CD14-positive monocyte (primary cell): ENCODE measurements around the gene BTBD6. TPM values are rescaled to one million over a fixed set of nuclear protein-coding genes. Genes with fewer than 3 reads are reported as not detected.
A peak's percentile ranks its signal among the peaks of the same experiment; 100 is the strongest.
"Not testable (repeated sequence)": the region's sequence is repeated elsewhere in the genome, so short reads cannot be mapped to it uniquely, and the experiment has no call there.

Experiments used
- DNase-seq, 3 donors: peaks; one replicate each; pipeline ENCODE4 v3.0.0-alpha.2; 2011 to 2022
- H2AFZ ChIP-seq: 2 replicates; pipeline ENCODE4 v1.6.0; 2012; ENCODE audit warnings: mild to moderate bottlenecking, low read depth, low read length, inconsistent platforms; ENCODE audit not compliant: insufficient read depth, poor library complexity, severe bottlenecking
- H3K27ac ChIP-seq, 2 donors: 1 replicate in 1 of 2; 2 replicates in 1 of 2; pipeline ENCODE4 v1.5.1; 2012 to 2013; ENCODE audit warnings: low read length in 2 of 2, control low read depth in 1 of 2, inconsistent platforms in 1 of 2, low read depth in 1 of 2, mild to moderate bottlenecking in 1 of 2
- H3K27me3 ChIP-seq, 2 donors: one replicate each; pipeline versions ENCODE4 v1.6.0 to v1.6.1; 2011 to 2013; ENCODE audit warnings: low read length in 2 of 2; ENCODE audit not compliant: control insufficient read depth in 2 of 2, insufficient read depth in 2 of 2
- H3K36me3 ChIP-seq, 2 donors: replicated peaks in 1 of 2; 1 replicate in 1 of 2; 2 replicates in 1 of 2; pipeline versions ENCODE4 v1.5.1 to v1.6.1; 2012 to 2013; ENCODE audit warnings: low read length in 2 of 2, control low read depth in 1 of 2, inconsistent platforms in 1 of 2, mild to moderate bottlenecking in 1 of 2; ENCODE audit not compliant: insufficient read depth in 2 of 2, control insufficient read depth in 1 of 2
- H3K4me1 ChIP-seq, 2 donors: 1 replicate in 1 of 2; 2 replicates in 1 of 2; pipeline versions ENCODE4 v1.5.1 to v1.6.1; 2012 to 2013; ENCODE audit warnings: low read length in 2 of 2, control low read depth in 1 of 2, inconsistent platforms in 1 of 2, mild to moderate bottlenecking in 1 of 2, moderate library complexity in 1 of 2; ENCODE audit not compliant: insufficient read depth in 2 of 2, control insufficient read depth in 1 of 2
- H3K4me2 ChIP-seq: replicated peaks from 2 replicates; pipeline ENCODE3; 2012; ENCODE audit warnings: low read length, moderate library complexity, mild to moderate bottlenecking; ENCODE audit not compliant: poor library complexity, severe bottlenecking; ENCODE audit errors: extremely low read depth
- H3K4me3 ChIP-seq, 3 experiments: fragments of 200-600 bp in 1 of 3; sonication (generic) in 1 of 3; replicated peaks in 1 of 3; 1 replicate in 2 of 3; 2 replicates in 1 of 3; pipeline ENCODE4 v1.5.1; 2011 to 2013; ENCODE audit warnings: low read length in 3 of 3, mild to moderate bottlenecking in 3 of 3, control low read depth in 2 of 3, low read depth in 2 of 3, inconsistent platforms in 1 of 3, moderate library complexity in 1 of 3
- H3K79me2 ChIP-seq: 2 replicates; pipeline ENCODE4 v1.6.0; 2012; ENCODE audit warnings: mild to moderate bottlenecking, control low read depth, inconsistent platforms, low read length, moderate library complexity; ENCODE audit not compliant: insufficient read depth
- H3K9ac ChIP-seq: 2 replicates; pipeline ENCODE4 v1.6.0; 2017; ENCODE audit warnings: low read length, mild to moderate bottlenecking; ENCODE audit not compliant: insufficient read depth, poor library complexity, severe bottlenecking
- H3K9me3 ChIP-seq, 2 donors: replicated peaks in 1 of 2; 1 replicate in 1 of 2; 2 replicates in 1 of 2; pipeline versions ENCODE4 v1.5.1 to v1.6.1; 2012 to 2013; ENCODE audit warnings: low read length in 2 of 2, control low read depth in 1 of 2; ENCODE audit not compliant: control insufficient read depth in 1 of 2, insufficient read depth in 1 of 2
- H4K20me1 ChIP-seq: 2 replicates; pipeline ENCODE4 v1.6.0; 2012; ENCODE audit warnings: mild to moderate bottlenecking, low read length, control low read depth, moderate library complexity; ENCODE audit not compliant: insufficient read depth
- H3K27ac Mint-ChIP-seq, 7 donors: one replicate each; pipeline ENCODE4 v1.8.0; 2020; ENCODE audit warnings: mild to moderate bottlenecking in 7 of 7, mixed read lengths in 7 of 7, moderate library complexity in 6 of 7, inconsistent platforms in 2 of 7
- H3K27me3 Mint-ChIP-seq, 3 donors: one replicate each; pipeline ENCODE4 v1.8.0; 2021 to 2022; ENCODE audit warnings: low read depth in 3 of 3, mild to moderate bottlenecking in 3 of 3, mixed read lengths in 3 of 3, moderate library complexity in 3 of 3, inconsistent platforms in 1 of 3
- H3K36me3 Mint-ChIP-seq, 2 donors: one replicate each; pipeline ENCODE4 v1.8.0; 2020; ENCODE audit warnings: mixed read lengths in 2 of 2, inconsistent platforms in 1 of 2, mild to moderate bottlenecking in 1 of 2
- H3K4me1 Mint-ChIP-seq: one replicate; pipeline ENCODE4 v1.8.0; 2020; ENCODE audit warnings: mild to moderate bottlenecking, mixed read lengths
- H3K4me3 Mint-ChIP-seq, 2 donors: one replicate each; pipeline ENCODE4 v1.8.0; 2020; ENCODE audit warnings: mild to moderate bottlenecking in 2 of 2, mixed read lengths in 2 of 2, moderate library complexity in 1 of 2
- H3K9me3 Mint-ChIP-seq, 7 donors: one replicate each; pipeline ENCODE4 v1.8.0; 2020 to 2022; ENCODE audit warnings: mixed read lengths in 7 of 7, mild to moderate bottlenecking in 6 of 7, moderate library complexity in 6 of 7, inconsistent platforms in 2 of 7
- CTCF ChIP-seq: fragments of 200-600 bp; IDR thresholded peaks from one replicate; pipeline ENCODE4 v1.8.0; 2022; ENCODE audit warnings: antibody characterized with exemption, mild to moderate bottlenecking
- WGBS: methylation state at CpG from one replicate; pipeline ENCODE4 v1.1.5; 2013; ENCODE audit warnings: missing lambda C conversion rate; ENCODE audit not compliant: insufficient coverage; 5-methylcytosine and 5-hydroxymethylcytosine counted together
- intact Hi-C, 2 donors: fragments of 100-400 bp; cut with micrococcal nuclease; formaldehyde crosslinking; loops; one replicate each; pipeline versions ENCODE4 v1.15.0 to v1.15.1; 2023
- polyA plus RNA-seq, 3 donors: library from polyadenylated mRNA; depleted of rRNA in 1 of 3; unstranded in 2 of 3; stranded (reverse) in 1 of 3; fragments of 300-500 nt in 2 of 3; fragments of >200 nt in 1 of 3; fragmentation: Illumina TruSeq in 2 of 3; gene quantifications; 1 replicate in 2 of 3; 2 replicates in 1 of 3; pipeline ENCODE4 v1.2.3, GENCODE V29; 2012 to 2021

BTBD6 gene
- polyA plus RNA-seq, 3 donors = 1.3 to 24.4 (median 6.3) TPM

- no peak overlapping the region for H3K9ac ChIP-seq
- peaks cover 26 to 39% of the 10 kb centered on the region in 2 donors for H3K36me3 Mint-ChIP-seq
- H3K27ac ChIP-seq = no peak overlapping the region
- H3K9me3 Mint-ChIP-seq = no peaks in the 10 kb centered on the region
- H3K4me1 Mint-ChIP-seq = peaks cover 45% of the 10 kb centered on the region
- H3K4me2 ChIP-seq = no peak overlapping the region
- H3K27me3 ChIP-seq = no peaks in the 10 kb centered on the region
- peaks cover 30 to 32% of the 10 kb centered on the region in 2 donors for H3K4me1 ChIP-seq
- no peak overlapping the region for H3K4me3 ChIP-seq
- H4K20me1 ChIP-seq = peaks cover 70% of the 10 kb centered on the region
- 93% methylated on average over 20 of the region's 24 CpGs for whole genome bisulfite sequencing
- no peaks in the 10 kb centered on the region for H3K27me3 Mint-ChIP-seq
- DNase-seq = no peak
- no peak for TF ChIP-seq CTCF
- peak overlapping the region in 1 of 7 donors; percentile 21 for H3K27ac Mint-ChIP-seq
- H3K9me3 ChIP-seq = no peaks in the 10 kb centered on the region
- peaks cover 0 to 27% of the 10 kb centered on the region in 2 donors for H3K36me3 ChIP-seq
- peaks cover 59% of the 10 kb centered on the region for H3K79me2 ChIP-seq
- no peak overlapping the region for H3K4me3 Mint-ChIP-seq
- H2AFZ ChIP-seq = no peak overlapping the region
- intact Hi-C loops = no loop called here
Observed at GRCh38 chr14:105287249-105288102, 39.1 kb downstream of the BTBD6 start.

- Mint-ChIP-seq H3K27ac (peak overlapping the region in 1 of 7 donors; percentile 27), H3K36me3 (peaks cover 19 to 29% of the 10 kb centered on the region in 2 donors), H3K4me1 (peaks cover 54% of the 10 kb centered on the region)
- H3K27me3 ChIP-seq, DNase-seq, intact Hi-C loops, H3K27me3 Mint-ChIP-seq, H3K9me3 ChIP-seq, H3K9me3 Mint-ChIP-seq, H3K4me2 ChIP-seq, H3K27ac ChIP-seq, H3K9ac ChIP-seq, H2AFZ ChIP-seq, H3K4me3 Mint-ChIP-seq, H3K4me3 ChIP-seq: not testable (repeated sequence)
- 82% methylated on average over 4 of the region's 6 CpGs for WGBS
- peaks cover 74% of the 10 kb centered on the region for H4K20me1 ChIP-seq
- H3K79me2 ChIP-seq = peaks cover 64% of the 10 kb centered on the region
- H3K36me3 ChIP-seq = peaks cover 0 to 18% of the 10 kb centered on the region in 2 donors
- peaks cover 42 to 44% of the 10 kb centered on the region in 2 donors for H3K4me1 ChIP-seq
Observed at GRCh38 chr14:105288936-105289335, 40.6 kb downstream of the BTBD6 start.
